ENCODE measurements around the gene LACRT.

GRCh38 chr12:54588110-54588889 is 46.4 kb downstream of the LACRT start, which contains the start of gene PPP1R1A:
- TF ChIP-seq ZNF316 (IDR thresholded peaks at IDR 0.05) (no peak), EZH2 (IDR thresholded peaks at IDR 0.05; ENCODE audit: borderline replicate concordance, low read depth, low read length) (no peak), ZBED1 (IDR thresholded peaks at IDR 0.05) (no peak), RB1 (IDR thresholded peaks at IDR 0.05; ENCODE audit: low read depth) (no peak), MEF2D (tag; conservative IDR thresholded peaks at IDR 0.05; ENCODE audit: low read depth) (no peak), SMAD1 (IDR thresholded peaks at IDR 0.05; ENCODE audit: low read depth, low read length, partially characterized antibody) (no peak), ELF2 (CRISPR knock-in tag; IDR thresholded peaks at IDR 0.05) (no peak), CHD1 (IDR thresholded peaks at IDR 0.05; ENCODE audit: low read length) (no peak), GTF2F1 (IDR thresholded peaks at IDR 0.05; ENCODE audit: low read depth, low read length) (no peak), RAD21 (CRISPR knock-in tag; conservative IDR thresholded peaks at IDR 0.05 in 1 of 2, IDR thresholded peaks at IDR 0.05 in 1 of 2) (no peak)
- TF ChIP-seq, protein P1, sequence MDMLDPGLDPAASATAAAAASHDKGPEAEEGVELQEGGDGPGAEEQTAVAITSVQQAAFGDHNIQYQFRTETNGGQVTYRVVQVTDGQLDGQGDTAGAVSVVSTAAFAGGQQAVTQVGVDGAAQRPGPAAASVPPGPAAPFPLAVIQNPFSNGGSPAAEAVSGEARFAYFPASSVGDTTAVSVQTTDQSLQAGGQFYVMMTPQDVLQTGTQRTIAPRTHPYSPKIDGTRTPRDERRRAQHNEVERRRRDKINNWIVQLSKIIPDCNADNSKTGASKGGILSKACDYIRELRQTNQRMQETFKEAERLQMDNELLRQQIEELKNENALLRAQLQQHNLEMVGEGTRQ (CRISPR knock-in tag; IDR thresholded peaks at IDR 0.05), result no peak
- TF ChIP-seq, protein P2, sequence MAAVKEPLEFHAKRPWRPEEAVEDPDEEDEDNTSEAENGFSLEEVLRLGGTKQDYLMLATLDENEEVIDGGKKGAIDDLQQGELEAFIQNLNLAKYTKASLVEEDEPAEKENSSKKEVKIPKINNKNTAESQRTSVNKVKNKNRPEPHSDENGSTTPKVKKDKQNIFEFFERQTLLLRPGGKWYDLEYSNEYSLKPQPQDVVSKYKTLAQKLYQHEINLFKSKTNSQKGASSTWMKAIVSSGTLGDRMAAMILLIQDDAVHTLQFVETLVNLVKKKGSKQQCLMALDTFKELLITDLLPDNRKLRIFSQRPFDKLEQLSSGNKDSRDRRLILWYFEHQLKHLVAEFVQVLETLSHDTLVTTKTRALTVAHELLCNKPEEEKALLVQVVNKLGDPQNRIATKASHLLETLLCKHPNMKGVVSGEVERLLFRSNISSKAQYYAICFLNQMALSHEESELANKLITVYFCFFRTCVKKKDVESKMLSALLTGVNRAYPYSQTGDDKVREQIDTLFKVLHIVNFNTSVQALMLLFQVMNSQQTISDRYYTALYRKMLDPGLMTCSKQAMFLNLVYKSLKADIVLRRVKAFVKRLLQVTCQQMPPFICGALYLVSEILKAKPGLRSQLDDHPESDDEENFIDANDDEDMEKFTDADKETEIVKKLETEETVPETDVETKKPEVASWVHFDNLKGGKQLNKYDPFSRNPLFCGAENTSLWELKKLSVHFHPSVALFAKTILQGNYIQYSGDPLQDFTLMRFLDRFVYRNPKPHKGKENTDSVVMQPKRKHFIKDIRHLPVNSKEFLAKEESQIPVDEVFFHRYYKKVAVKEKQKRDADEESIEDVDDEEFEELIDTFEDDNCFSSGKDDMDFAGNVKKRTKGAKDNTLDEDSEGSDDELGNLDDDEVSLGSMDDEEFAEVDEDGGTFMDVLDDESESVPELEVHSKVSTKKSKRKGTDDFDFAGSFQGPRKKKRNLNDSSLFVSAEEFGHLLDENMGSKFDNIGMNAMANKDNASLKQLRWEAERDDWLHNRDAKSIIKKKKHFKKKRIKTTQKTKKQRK (IDR thresholded peaks at IDR 0.05; ENCODE audit: borderline replicate concordance, low read depth, low read length), result no peak

Data from K562 (cell line).